ENCODE results near the gene SSC5D.
A peak's percentile ranks its signal among the peaks of the same experiment; 100 is the strongest.
"Not testable (repeated sequence)": the region's sequence is repeated elsewhere in the genome, so short reads cannot be mapped to it uniquely, and the experiment has no call there.

The SSC5D gene

GRCh38 chr19:55443045-55443823, 45.0 kb upstream of the SSC5D start, which contains the start of gene SHISA7:
Gene SHISA7, minus strand, starts transcription at chr19:55443300. Its CDS starts 437 bp downstream, at chr19:55442863.
- DNase-seq (ENCODE audit: low spot score): peak; percentile 48

GRCh38 chr19:55443824-55444480, 44.3 kb upstream of the SSC5D start:
- no peak for TF ChIP-seq CTCF (IDR thresholded peaks at IDR 0.05; ENCODE audit: extremely low read depth, missing control alignments)
- DNase-seq (ENCODE audit: low spot score): no peak

More at GRCh38 chr19:55443045-55443823, 45.0 kb upstream of the SSC5D start, which contains the start of gene SHISA7:
- TF ChIP-seq CTCF (IDR thresholded peaks at IDR 0.05; ENCODE audit: extremely low read depth, missing control alignments): no peak

GRCh38 chr19:55444646-55445045, 43.6 kb upstream of the SSC5D start:
- TF ChIP-seq CTCF (IDR thresholded peaks at IDR 0.05; ENCODE audit: extremely low read depth, missing control alignments): no peak
- DNase-seq (ENCODE audit: low spot score): no peak

DNA sequence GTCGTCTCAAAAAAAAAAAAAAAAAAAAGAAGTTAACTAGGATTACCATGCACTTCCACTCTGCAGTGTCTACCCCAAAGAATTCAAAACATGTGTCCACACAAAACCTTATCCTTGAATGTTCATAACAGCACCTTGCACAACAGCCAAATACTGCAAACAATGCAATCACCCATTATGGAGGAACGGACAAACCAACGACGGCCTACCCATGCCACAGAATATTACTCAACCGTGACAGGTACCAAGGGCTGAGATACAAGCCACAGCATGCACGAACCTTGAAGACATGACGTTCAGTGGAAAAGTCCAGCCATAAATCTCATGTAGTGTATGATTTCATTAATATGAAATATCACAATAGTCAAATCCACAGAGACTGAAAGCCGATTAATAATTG, 42.2 kb upstream of the SSC5D start:
- no peak for TF ChIP-seq CTCF (IDR thresholded peaks at IDR 0.05; ENCODE audit: extremely low read depth, missing control alignments)
- DNase-seq (ENCODE audit: low spot score): no peak

DNA sequence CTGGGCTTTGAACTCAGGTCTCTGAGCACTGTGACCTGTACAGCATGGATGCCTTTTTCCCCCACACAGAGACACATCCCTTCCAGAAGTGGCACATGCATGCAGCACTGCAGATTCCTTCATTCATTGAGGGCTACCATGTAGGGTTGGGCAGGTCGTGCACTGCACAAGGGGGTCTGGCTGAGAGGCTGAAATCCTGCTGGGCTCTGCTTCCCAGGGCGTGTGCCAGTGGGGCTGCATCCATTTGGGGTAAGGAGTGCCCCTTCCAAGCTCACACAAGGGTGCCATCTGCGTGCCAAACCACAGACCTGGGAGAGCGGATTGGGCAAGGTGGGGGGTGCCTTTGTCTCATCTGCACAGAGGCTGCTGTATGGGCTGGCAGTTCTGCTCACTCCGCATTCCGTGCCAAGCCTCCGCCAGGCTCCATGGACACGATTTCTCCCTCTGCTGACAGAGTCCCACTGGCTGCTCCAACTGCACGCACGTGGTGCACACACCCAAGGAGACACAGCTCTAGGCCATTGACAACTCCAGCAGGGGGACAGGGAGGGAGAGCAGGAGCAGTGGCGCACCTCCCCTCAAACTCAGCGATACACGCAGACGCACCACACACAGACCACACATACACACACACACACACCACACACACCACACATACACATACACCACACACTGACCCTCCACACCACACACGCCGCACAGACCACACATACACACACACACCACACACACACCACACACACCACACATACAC, 40.6 kb upstream of the SSC5D start:
- no peak for DNase-seq (ENCODE audit: low spot score)
- no peak for TF ChIP-seq CTCF (IDR thresholded peaks at IDR 0.05; ENCODE audit: extremely low read depth, missing control alignments)

- DNase-seq (ENCODE audit: low spot score): not testable (repeated sequence)
These were observed 40.1 kb upstream of the SSC5D start for GRCh38 chr19:55448175-55448490.

DNA sequence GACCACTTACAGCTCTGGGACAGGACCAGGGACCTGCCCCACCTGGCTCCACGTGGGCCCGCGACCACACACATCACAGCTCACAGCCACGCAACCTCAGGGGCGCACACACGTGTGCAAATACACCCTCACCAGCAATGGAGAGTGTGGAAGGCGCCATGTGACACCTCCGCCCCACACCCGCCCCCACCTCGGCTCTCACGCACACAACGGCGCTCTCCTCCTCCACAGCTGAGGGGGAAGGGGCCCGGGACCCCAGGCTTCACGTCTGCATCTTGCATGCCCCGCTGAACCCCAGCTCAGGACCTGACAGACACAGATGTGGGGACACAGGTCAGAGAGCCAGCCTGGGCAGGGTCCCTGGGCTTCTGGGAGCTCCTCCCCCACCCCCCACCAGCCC, 38.8 kb upstream of the SSC5D start:
- no peak for DNase-seq (ENCODE audit: low spot score)
- no peak for TF ChIP-seq CTCF (IDR thresholded peaks at IDR 0.05; ENCODE audit: extremely low read depth, missing control alignments)

Data from GM20000 (cell line).